Fibroblast of skin of right quadriceps (primary cell): ENCODE data around the gene OR2A1.
"Not testable (repeated sequence)": the region's sequence is repeated elsewhere in the genome, so short reads cannot be mapped to it uniquely, and the experiment has no call there.

ENCODE experiments used
- DNase-seq: peaks from one replicate; pipeline ENCODE4 v3.0.0-alpha.2; 2013

Gene OR2A1

GRCh38 chr7:144311872-144312469, at the start of gene OR2A1:
TSS of gene OR2A1 (plus strand) at chr7:144312419. CDS start at chr7:144318125, 5,706 bp downstream.
- DNase-seq: not testable (repeated sequence)

GRCh38 chr7:144264692-144265091, 47.5 kb upstream of the OR2A1 start, which contains the start of gene OR2A7:
TSS of gene OR2A7 (minus strand) at chr7:144264792. CDS start at chr7:144259628, 5,164 bp downstream.
- DNase-seq: not testable (repeated sequence)

- not testable (repeated sequence) for DNase-seq
These were observed 43.0 kb upstream of the OR2A1 start, which contains the start of gene CTAGE8 for GRCh38 chr7:144269188-144269587. TSS of gene CTAGE8 (minus strand) at chr7:144269288. CDS start at chr7:144269250, 38 bp downstream.

GRCh38 chr7:144275281-144275680, 36.9 kb upstream of the OR2A1 start:
- DNase-seq: not testable (repeated sequence)

GRCh38 chr7:144280010-144280409, 32.2 kb upstream of the OR2A1 start:
- not testable (repeated sequence) for DNase-seq

- DNase-seq: not testable (repeated sequence)
These were observed 30.2 kb upstream of the OR2A1 start for GRCh38 chr7:144281981-144282380.

- DNase-seq: not testable (repeated sequence)
These were observed 29.7 kb upstream of the OR2A1 start for GRCh38 chr7:144282490-144282889.

- not testable (repeated sequence) for DNase-seq
These were observed 28.5 kb upstream of the OR2A1 start for GRCh38 chr7:144283716-144284115.

GRCh38 chr7:144287171-144287784, 24.9 kb upstream of the OR2A1 start:
- not testable (repeated sequence) for DNase-seq

- DNase-seq: not testable (repeated sequence)
These were observed 20.6 kb upstream of the OR2A1 start for GRCh38 chr7:144291607-144292006.

GRCh38 chr7:144292384-144293161, 19.6 kb upstream of the OR2A1 start:
- not testable (repeated sequence) for DNase-seq

GRCh38 chr7:144293794-144294499, 18.3 kb upstream of the OR2A1 start:
- not testable (repeated sequence) for DNase-seq

- DNase-seq: not testable (repeated sequence)
These were observed 9.5 kb upstream of the OR2A1 start for GRCh38 chr7:144302578-144303303.

GRCh38 chr7:144303607-144304006, 8.6 kb upstream of the OR2A1 start:
- not testable (repeated sequence) for DNase-seq

- not testable (repeated sequence) for DNase-seq
These were observed 7.1 kb upstream of the OR2A1 start for GRCh38 chr7:144305156-144305555.

GRCh38 chr7:144309702-144310101, 2.5 kb upstream of the OR2A1 start:
- not testable (repeated sequence) for DNase-seq

GRCh38 chr7:144311218-144311617, 1.0 kb upstream of the OR2A1 start:
- not testable (repeated sequence) for DNase-seq

- not testable (repeated sequence) for DNase-seq
These were observed 5.3 kb downstream of the OR2A1 start for GRCh38 chr7:144317537-144317936.

GRCh38 chr7:144319547-144319946, 7.3 kb downstream of the OR2A1 start:
- not testable (repeated sequence) for DNase-seq

- DNase-seq: not testable (repeated sequence)
These were observed 9.5 kb downstream of the OR2A1 start for GRCh38 chr7:144321677-144322206.

- not testable (repeated sequence) for DNase-seq
These were observed 11.1 kb downstream of the OR2A1 start for GRCh38 chr7:144323359-144323758.

- not testable (repeated sequence) for DNase-seq
These were observed 13.6 kb downstream of the OR2A1 start for GRCh38 chr7:144325868-144326267.
